Calu3 (cell line): ENCODE measurements around the gene ZNF208. TPM values are rescaled to one million over a fixed set of nuclear protein-coding genes. Genes with fewer than 3 reads are reported as not detected.

Source experiments
- BruUV-seq: library from RNA; stranded (reverse); fragments of 400-500 nt; replicated peaks from 2 replicates; lab custom pipeline; 2021; lab: Mats Ljungman, UMichigan
- CTCF ChIA-PET: fragments of 300-600 bp; sonication (Branson Sonifier 250); formaldehyde crosslinking; loops from one replicate; lab custom pipeline; 2022; ENCODE audit warnings: antibody characterized with exemption; lab: Charles Lee
- DNase-seq: peaks from one replicate; pipeline ENCODE4 v3.0.0; 2022
- H3K27ac Mint-ChIP-seq: one replicate; pipeline ENCODE4 v1.8.0; 2022; ENCODE audit warnings: mixed read lengths; ENCODE audit not compliant: unreplicated experiment
- H3K27me3 Mint-ChIP-seq: one replicate; pipeline ENCODE4 v1.8.0; 2022; ENCODE audit warnings: mixed read lengths; ENCODE audit not compliant: unreplicated experiment
- H3K36me3 Mint-ChIP-seq: one replicate; pipeline ENCODE4 v1.8.0; 2022; ENCODE audit warnings: mild to moderate bottlenecking, moderate library complexity, mixed read lengths; ENCODE audit not compliant: insufficient read depth, unreplicated experiment
- H3K4me1 Mint-ChIP-seq: one replicate; pipeline ENCODE4 v1.8.0; 2022; ENCODE audit warnings: mild to moderate bottlenecking, low read depth, mixed read lengths; ENCODE audit not compliant: unreplicated experiment
- H3K4me3 Mint-ChIP-seq: one replicate; pipeline ENCODE4 v1.8.0; 2022; ENCODE audit warnings: mild to moderate bottlenecking, low read depth, moderate library complexity, mixed read lengths; ENCODE audit not compliant: unreplicated experiment
- H3K9me3 Mint-ChIP-seq: one replicate; pipeline ENCODE4 v1.8.0; 2022; ENCODE audit warnings: low read depth, mixed read lengths; ENCODE audit not compliant: unreplicated experiment
- intact Hi-C: fragments of 100-400 bp; cut with micrococcal nuclease; formaldehyde crosslinking; loops from one replicate; pipeline ENCODE4 v1.10.0; 2022; ENCODE audit not compliant: unreplicated experiment
- total RNA-seq: library from RNA; stranded (reverse); gene quantifications from 2 replicates; pipeline ENCODE4 v1.2.3, GENCODE V29; 2022
- TF ChIP-seq, protein P1 (sequence below): fragments of 200-600 bp; IDR thresholded peaks from one replicate; pipeline ENCODE4 v1.8.0; 2022; ENCODE audit warnings: antibody characterized with exemption; ENCODE audit not compliant: unreplicated experiment

ZNF208 gene
- total RNA-seq, 1 experiment from 2014 or later: not detected

DNA sequence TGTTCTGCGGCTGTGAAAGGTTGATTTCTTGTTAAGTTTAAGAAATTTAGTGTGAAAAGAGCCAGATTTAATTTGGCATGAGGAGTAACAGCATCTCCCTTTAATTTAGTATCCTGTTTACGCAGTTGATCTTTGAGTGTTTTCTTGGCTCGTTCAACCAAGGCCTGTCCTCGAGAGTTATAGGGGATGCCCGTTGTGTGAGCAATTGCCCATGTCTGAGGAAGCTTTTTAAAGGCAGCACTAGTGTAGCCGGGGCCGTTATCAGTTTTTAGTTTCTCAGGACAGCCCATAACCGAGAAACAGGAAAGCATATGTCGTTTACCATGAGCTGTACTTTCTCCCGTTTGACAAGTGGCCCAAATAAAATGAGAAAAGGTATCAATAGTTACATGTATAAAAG, 127.2 kb downstream of the ZNF208 start:
- intact Hi-C loops: no loop called here
- CTCF ChIA-PET: no interaction called here
- TF ChIP-seq, protein P1, sequence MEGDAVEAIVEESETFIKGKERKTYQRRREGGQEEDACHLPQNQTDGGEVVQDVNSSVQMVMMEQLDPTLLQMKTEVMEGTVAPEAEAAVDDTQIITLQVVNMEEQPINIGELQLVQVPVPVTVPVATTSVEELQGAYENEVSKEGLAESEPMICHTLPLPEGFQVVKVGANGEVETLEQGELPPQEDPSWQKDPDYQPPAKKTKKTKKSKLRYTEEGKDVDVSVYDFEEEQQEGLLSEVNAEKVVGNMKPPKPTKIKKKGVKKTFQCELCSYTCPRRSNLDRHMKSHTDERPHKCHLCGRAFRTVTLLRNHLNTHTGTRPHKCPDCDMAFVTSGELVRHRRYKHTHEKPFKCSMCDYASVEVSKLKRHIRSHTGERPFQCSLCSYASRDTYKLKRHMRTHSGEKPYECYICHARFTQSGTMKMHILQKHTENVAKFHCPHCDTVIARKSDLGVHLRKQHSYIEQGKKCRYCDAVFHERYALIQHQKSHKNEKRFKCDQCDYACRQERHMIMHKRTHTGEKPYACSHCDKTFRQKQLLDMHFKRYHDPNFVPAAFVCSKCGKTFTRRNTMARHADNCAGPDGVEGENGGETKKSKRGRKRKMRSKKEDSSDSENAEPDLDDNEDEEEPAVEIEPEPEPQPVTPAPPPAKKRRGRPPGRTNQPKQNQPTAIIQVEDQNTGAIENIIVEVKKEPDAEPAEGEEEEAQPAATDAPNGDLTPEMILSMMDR: no peak
- Mint-ChIP-seq H3K4me3 (no peak overlapping the region), H3K4me1 (no peaks in the 10 kb centered on the region), H3K9me3 (peaks cover 18% of the 10 kb centered on the region), H3K27ac (no peak overlapping the region), H3K36me3 (no peaks in the 10 kb centered on the region), H3K27me3 (no peaks in the 10 kb centered on the region)
- no TSS peak for BruUV-seq
- DNase-seq: no peak

Other genes starting within 250 kb of the ZNF208 start
- gene ZNF100, start 243.4 kb downstream of the ZNF208 start, total RNA-seq: 9.1 and 9.4 TPM in 2 replicates
- 6.1 and 6.5 TPM in 2 replicates for gene ZNF43, start 174.8 kb downstream of the ZNF208 start, total RNA-seq
- gene ZNF257, start 41.5 kb upstream of the ZNF208 start, total RNA-seq: 2.5 and 2.8 TPM in 2 replicates
- not detected in 2 replicates for gene ZNF676, start 186.0 kb upstream of the ZNF208 start, total RNA-seq